ENCODE measurements around the gene PGLYRP3. TPM values are rescaled to one million over a fixed set of nuclear protein-coding genes. Genes with fewer than 3 reads are reported as not detected.
"Not testable (repeated sequence)": the region's sequence is repeated elsewhere in the genome, so short reads cannot be mapped to it uniquely, and the experiment has no call there.

PGLYRP3 gene
- total RNA-seq, 2 experiments from 2014 or later = not detected

- ChIA-PET POLR2A (no interaction called here), CTCF (no interaction called here)
- Mint-ChIP-seq H3K27me3 (peaks cover 17% of the 10 kb centered on the region), H3K36me3 (ENCODE audit: low read depth) (no peaks in the 10 kb centered on the region), H3K4me1 (no peaks in the 10 kb centered on the region), H3K27ac (no peak overlapping the region), H3K4me3 (no peak overlapping the region), H3K9me3 (peaks cover 9% of the 10 kb centered on the region)
- DNase-seq = no peak
Observed at GRCh38 chr1:153322568-153322967, 9.8 kb upstream of the PGLYRP3 start.

DNA sequence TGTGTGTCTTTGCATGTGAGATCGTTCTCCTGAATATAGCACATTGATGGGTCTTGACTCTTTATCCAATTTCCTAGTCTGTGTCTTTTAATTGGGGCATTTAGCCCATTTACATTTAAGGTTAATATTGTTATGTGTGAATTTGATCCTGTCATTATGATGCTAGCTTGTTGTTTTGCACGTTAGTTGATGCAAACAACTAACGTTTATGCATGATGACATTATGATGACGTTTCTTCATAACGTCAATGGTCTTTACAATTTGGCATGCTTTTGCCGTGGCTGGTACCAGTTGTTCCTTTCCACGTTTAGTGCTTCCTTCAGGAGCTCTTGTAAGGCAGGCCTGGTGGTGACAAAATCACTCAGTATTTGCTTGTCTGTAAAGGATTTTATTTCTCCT, 5.4 kb upstream of the PGLYRP3 start:
- H3K36me3 Mint-ChIP-seq (ENCODE audit: low read depth); DNase-seq; H3K4me3 Mint-ChIP-seq; H3K9me3 Mint-ChIP-seq; CTCF ChIA-PET; H3K27ac Mint-ChIP-seq; H3K4me1 Mint-ChIP-seq; POLR2A ChIA-PET: not testable (repeated sequence)
- peaks cover 39% of the 10 kb centered on the region for H3K27me3 Mint-ChIP-seq

DNA sequence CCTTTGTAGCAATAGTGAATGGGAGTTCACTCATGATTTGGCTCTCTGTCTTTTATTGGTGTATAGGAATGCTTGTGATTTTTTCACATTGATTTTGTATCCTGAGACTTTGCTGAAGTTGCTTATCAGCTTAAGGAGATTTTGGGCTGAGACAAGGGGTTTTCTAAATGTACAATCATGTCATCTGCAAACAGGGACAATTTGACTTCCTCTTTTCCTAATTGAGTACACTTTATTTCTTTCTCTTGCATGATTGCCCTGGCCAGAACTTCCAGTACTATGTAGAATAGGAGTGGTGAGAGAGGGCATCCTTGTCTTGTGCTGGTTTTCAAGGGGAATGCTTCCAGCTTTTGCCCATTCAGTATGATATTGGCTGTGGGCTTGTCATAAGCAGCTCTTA, 3.3 kb upstream of the PGLYRP3 start:
- H3K4me3 Mint-ChIP-seq; POLR2A ChIA-PET; H3K36me3 Mint-ChIP-seq (ENCODE audit: low read depth); H3K9me3 Mint-ChIP-seq; H3K4me1 Mint-ChIP-seq; H3K27ac Mint-ChIP-seq; CTCF ChIA-PET; DNase-seq: not testable (repeated sequence)
- peaks cover 37% of the 10 kb centered on the region for H3K27me3 Mint-ChIP-seq

DNA sequence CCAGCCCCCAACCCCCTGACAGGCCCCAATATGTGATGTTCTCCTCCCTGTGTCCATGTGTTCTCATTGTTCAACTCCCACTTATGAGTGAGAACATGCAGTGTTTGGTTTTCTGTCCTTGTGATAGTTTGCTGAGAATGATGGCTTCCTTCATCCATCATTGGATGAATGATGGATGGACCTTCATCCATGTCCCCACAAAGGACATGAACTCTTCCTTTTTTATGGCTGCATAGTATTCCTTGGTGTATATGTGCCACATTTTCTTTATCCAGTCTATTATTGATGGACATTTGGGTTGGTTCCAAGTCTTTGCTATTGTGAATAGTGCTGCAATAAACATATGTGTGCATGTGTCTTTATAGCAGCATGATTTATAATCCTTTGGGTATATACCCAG, 1.6 kb upstream of the PGLYRP3 start:
- H3K4me1 Mint-ChIP-seq; H3K9me3 Mint-ChIP-seq; H3K4me3 Mint-ChIP-seq; H3K27ac Mint-ChIP-seq; POLR2A ChIA-PET; DNase-seq; CTCF ChIA-PET; H3K36me3 Mint-ChIP-seq (ENCODE audit: low read depth): not testable (repeated sequence)
- peaks cover 37% of the 10 kb centered on the region for H3K27me3 Mint-ChIP-seq

DNA sequence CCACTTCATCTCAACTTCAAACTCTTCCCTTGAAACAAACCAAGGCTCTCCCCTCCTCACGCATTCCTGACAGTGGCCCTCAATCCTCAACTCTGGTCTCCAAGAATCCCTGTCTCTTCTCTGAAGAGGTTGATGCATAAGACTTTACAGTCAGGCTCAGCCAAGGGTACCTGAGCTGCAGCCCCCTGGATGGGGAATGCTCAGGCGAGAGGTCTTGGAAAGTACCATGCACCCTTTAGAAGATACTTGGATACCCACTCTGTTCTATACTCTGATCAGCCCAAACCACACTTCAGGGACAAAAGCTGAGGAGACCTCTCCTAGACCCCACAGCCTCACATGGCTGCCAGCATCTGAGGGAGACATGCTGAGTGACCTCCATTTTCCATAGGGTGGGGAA, 536 bp upstream of the PGLYRP3 start:
- H3K9me3 Mint-ChIP-seq = no peaks in the 10 kb centered on the region

DNA sequence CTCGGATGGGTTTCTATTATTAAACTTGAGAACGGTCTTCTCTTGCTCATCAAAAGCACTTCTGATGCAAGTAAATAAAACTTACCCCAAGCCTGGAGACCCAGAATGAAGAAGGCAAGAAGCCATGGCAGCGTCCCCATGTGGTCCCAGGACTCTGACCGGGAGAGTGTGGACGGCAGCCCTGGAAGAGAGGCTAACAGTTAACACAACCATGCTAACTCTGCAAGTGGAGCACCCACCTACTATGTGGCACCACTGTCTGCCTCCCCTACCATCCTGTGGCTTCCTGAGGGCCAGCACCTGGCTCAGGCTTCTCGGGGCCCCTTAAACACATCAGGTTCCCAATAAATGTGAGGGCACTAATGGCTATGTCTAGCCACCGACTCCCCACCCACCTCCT, 2.2 kb downstream of the PGLYRP3 start:
- POLR2A ChIA-PET = no interaction called here
- H3K27ac Mint-ChIP-seq = no peak overlapping the region
- CTCF ChIA-PET = no interaction called here
- no peak overlapping the region for H3K4me3 Mint-ChIP-seq
- H3K4me1 Mint-ChIP-seq = no peaks in the 10 kb centered on the region
- DNase-seq = no peak
- H3K36me3 Mint-ChIP-seq (ENCODE audit: low read depth) = no peaks in the 10 kb centered on the region
- peaks cover 7% of the 10 kb centered on the region for H3K27me3 Mint-ChIP-seq
- H3K9me3 Mint-ChIP-seq = no peaks in the 10 kb centered on the region

More for the DNA sequence above, 536 bp upstream of the PGLYRP3 start:
- H3K27me3 Mint-ChIP-seq = peaks cover 29% of the 10 kb centered on the region
- H3K4me1 Mint-ChIP-seq = no peaks in the 10 kb centered on the region
- POLR2A ChIA-PET = no interaction called here
- no peak overlapping the region for H3K27ac Mint-ChIP-seq
- H3K4me3 Mint-ChIP-seq = no peak overlapping the region
- CTCF ChIA-PET = no interaction called here
- no peak for DNase-seq
- no peaks in the 10 kb centered on the region for H3K36me3 Mint-ChIP-seq (ENCODE audit: low read depth)

DNA sequence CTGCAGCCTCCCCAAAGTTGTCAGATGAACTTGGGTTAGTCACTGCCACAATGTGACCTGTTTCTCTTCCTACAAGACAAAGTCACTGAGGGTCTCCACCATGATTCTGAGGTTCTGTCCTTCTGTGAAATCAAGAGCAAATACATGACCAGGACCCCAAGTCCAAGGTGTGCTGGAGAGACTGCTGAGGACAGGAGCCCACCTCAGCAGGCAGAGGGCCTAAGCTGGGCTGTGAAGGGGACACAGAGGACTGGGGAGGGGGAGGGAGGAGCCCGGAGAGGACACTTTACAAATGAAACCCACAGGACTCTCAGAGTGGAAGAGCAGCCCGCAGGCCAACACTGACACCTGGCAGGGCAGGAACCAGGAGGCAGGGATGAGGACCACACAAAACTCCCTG, 3.3 kb downstream of the PGLYRP3 start:
- no peaks in the 10 kb centered on the region for H3K9me3 Mint-ChIP-seq
- no peaks in the 10 kb centered on the region for H3K36me3 Mint-ChIP-seq (ENCODE audit: low read depth)
- POLR2A ChIA-PET = no interaction called here
- peaks cover 9% of the 10 kb centered on the region for H3K27me3 Mint-ChIP-seq
- no peak for DNase-seq
- no peaks in the 10 kb centered on the region for H3K4me1 Mint-ChIP-seq
- CTCF ChIA-PET = no interaction called here
- H3K4me3 Mint-ChIP-seq = no peak overlapping the region
- H3K27ac Mint-ChIP-seq = no peak overlapping the region

DNA sequence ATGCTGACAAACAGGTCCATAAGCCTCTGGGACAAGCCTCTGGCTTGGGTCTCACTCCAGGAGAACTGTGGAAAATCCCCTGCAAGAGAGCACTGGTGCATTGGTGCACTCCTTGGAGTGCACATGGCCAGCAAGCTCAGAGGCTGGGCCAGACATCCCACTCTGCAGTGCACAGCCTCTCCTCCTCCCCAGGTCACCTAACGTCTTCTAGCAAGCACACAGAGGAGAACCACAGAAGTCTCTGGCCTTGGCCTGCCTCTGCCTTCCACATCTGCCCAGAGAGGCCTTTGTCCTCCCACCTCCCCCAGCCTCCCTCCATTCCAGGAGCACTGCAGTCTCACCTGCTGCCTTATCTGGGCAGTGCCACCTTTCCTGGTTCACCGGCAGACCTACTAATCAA, 4.2 kb downstream of the PGLYRP3 start:
- Mint-ChIP-seq H3K27ac (no peak overlapping the region), H3K4me3 (no peak overlapping the region), H3K9me3 (no peaks in the 10 kb centered on the region), H3K36me3 (ENCODE audit: low read depth) (no peaks in the 10 kb centered on the region), H3K27me3 (peaks cover 8% of the 10 kb centered on the region), H3K4me1 (no peaks in the 10 kb centered on the region)
- ChIA-PET POLR2A (no interaction called here), CTCF (no interaction called here)
- DNase-seq = no peak

DNA sequence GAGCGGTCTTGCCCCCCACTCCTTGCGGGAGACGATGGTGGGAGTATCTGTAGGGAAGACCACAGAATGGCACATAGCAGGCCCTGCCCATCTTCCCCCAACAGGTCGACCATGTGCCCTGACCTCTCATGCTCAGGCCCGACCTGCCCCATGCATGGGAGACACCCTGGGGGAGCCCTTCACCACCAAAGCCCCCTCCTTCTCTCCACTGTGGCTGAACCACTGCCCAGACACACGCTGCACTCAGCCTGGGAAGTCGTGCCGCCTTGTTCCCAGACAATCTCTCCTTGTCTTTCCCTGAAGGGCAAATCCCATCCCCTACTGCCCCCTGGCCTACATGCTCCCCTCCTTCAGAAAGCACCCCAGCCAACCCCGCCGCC, 5.5 kb downstream of the PGLYRP3 start:
- no peaks in the 10 kb centered on the region for H3K36me3 Mint-ChIP-seq (ENCODE audit: low read depth)
- no peaks in the 10 kb centered on the region for H3K4me1 Mint-ChIP-seq
- peaks cover 5% of the 10 kb centered on the region for H3K27me3 Mint-ChIP-seq
- no peaks in the 10 kb centered on the region for H3K9me3 Mint-ChIP-seq
- no peak overlapping the region for H3K4me3 Mint-ChIP-seq
- H3K27ac Mint-ChIP-seq = no peak overlapping the region
- DNase-seq = no peak
- CTCF ChIA-PET = interaction anchor here (0.6 kb wide), 1 partner anchor 806 kb away, joined by 3 read pairs; no protein-coding TSS in a partner anchor
- POLR2A ChIA-PET = no interaction called here

DNA sequence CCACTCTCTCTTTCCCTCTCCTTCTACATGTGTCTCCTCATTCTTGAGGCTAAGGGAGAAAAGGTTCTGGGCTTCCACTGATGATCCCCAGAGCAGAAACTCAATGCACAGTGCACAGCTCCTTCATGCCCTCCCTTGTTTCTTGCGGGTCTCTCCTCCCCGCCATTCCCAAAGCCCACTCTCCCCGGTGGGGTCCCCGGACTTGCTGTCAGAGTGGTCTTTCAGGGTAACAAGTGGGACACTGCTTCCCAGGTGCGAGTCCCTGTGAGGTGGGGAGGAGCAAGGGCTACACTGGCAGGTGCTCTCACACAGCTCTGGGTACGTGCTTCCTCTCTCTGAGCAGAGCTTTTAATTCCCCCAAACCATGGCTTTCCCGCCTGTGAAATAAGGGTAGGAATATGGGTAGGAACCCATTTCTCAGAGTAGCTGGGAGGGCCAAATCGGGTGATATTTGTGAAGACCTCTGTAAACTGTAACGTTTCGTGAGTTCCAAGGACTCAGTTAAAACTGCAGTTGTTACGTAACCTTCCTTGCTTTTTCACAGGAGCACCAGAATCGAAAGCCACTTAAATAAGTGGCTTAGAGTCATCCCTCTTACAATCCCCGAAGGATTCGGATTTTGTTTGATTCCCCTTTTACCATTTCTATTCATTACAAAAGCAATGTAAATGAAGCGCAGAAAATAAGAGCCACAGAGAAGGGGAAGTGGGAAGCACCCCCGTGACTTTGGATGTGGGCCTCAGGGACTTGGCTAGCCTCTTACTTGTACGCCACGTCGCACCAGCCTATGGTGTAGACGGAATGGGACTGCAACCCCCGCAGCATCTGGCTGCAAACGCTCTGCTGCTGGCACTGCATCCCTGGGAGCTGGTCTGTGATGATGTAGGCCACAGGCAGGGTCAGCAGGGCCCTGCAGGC, 6.2 kb downstream of the PGLYRP3 start:
- no peak overlapping the region for H3K27ac Mint-ChIP-seq
- no peaks in the 10 kb centered on the region for H3K9me3 Mint-ChIP-seq
- H3K4me1 Mint-ChIP-seq = no peaks in the 10 kb centered on the region
- POLR2A ChIA-PET = no interaction called here
- H3K4me3 Mint-ChIP-seq = no peak overlapping the region
- no peaks in the 10 kb centered on the region for H3K36me3 Mint-ChIP-seq (ENCODE audit: low read depth)
- peaks cover 5% of the 10 kb centered on the region for H3K27me3 Mint-ChIP-seq
- no peak for DNase-seq
- CTCF ChIA-PET = no interaction called here

DNA sequence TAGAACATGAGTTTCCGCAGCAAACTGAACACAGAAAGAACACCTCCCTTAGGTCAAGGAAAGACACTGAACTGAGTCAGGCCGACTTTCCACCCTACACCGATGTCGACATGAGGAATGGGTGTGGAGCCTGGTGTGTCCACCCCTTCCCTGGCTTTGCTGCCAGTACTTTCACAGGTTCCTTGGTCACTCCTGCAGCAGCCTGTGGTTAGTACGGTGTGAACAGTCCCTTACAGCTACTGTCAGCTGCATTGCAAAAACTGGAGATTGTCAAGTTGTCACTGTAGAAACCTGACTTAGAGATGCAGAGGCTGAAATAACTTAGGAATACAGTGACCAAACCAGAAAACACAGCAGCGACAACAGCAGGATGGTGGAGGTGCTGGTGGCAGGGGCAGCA, 7.1 kb downstream of the PGLYRP3 start:
- ChIA-PET POLR2A (no interaction called here), CTCF (no interaction called here)
- H3K4me3 Mint-ChIP-seq = no peak overlapping the region
- H3K27me3 Mint-ChIP-seq = peaks cover 5% of the 10 kb centered on the region
- DNase-seq = no peak
- H3K27ac Mint-ChIP-seq = no peak overlapping the region
- no peaks in the 10 kb centered on the region for H3K9me3 Mint-ChIP-seq
- no peaks in the 10 kb centered on the region for H3K4me1 Mint-ChIP-seq
- no peaks in the 10 kb centered on the region for H3K36me3 Mint-ChIP-seq (ENCODE audit: low read depth)

- Mint-ChIP-seq H3K27me3 (peaks cover 5% of the 10 kb centered on the region), H3K4me1 (no peaks in the 10 kb centered on the region), H3K36me3 (ENCODE audit: low read depth) (no peaks in the 10 kb centered on the region), H3K4me3 (no peak overlapping the region), H3K9me3 (no peaks in the 10 kb centered on the region), H3K27ac (no peak overlapping the region)
- POLR2A ChIA-PET = no interaction called here
- DNase-seq = no peak
- CTCF ChIA-PET = no interaction called here
Observed at GRCh38 chr1:153302308-153302707, 10.4 kb downstream of the PGLYRP3 start.

- ChIA-PET CTCF (no interaction called here), POLR2A (no interaction called here)
- peak; percentile 14 for DNase-seq
- Mint-ChIP-seq H3K27ac (no peak overlapping the region), H3K36me3 (ENCODE audit: low read depth) (no peaks in the 10 kb centered on the region), H3K27me3 (no peaks in the 10 kb centered on the region), H3K4me3 (no peak overlapping the region), H3K9me3 (no peaks in the 10 kb centered on the region), H3K4me1 (peaks cover 25% of the 10 kb centered on the region)
Observed at GRCh38 chr1:153293851-153294250, 18.9 kb downstream of the PGLYRP3 start.

DNA sequence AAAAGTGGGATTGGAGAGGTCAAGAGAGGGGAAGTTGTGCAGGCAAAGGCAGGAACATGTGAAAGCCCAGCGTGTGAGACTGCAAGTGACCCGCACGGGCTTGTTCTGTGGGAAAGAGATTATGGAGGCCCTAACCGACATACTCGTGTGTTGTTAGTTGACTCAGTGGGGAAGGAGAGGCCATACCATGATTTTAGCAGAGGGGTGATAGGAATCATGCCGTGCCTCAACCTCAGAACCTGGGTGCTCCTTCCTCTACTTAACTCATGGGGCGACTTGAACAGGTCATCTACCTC, 19.3 kb downstream of the PGLYRP3 start:
- Mint-ChIP-seq H3K4me1 (peaks cover 25% of the 10 kb centered on the region), H3K27ac (no peak overlapping the region), H3K36me3 (ENCODE audit: low read depth) (no peaks in the 10 kb centered on the region), H3K27me3 (no peaks in the 10 kb centered on the region), H3K4me3 (no peak overlapping the region), H3K9me3 (no peaks in the 10 kb centered on the region)
- ChIA-PET CTCF (no interaction called here), POLR2A (no interaction called here)
- DNase-seq = no peak

Measured in activated CD4-positive, alpha-beta T cell treated with anti-CD3 and anti-CD28 coated beads, Interleukin-2, amount 10 ng/mL, durations not matched to agents 7 days and 5 days (primary cell).